ENCODE measurements around the gene TMEM127.

- TF ChIP-seq SUZ12 (IDR thresholded peaks at IDR 0.05; ENCODE audit: extremely low read depth, insufficient read depth, insufficient read length) = no peak
- no peak for TF ChIP-seq ZNF274 (IDR thresholded peaks at IDR 0.05; ENCODE audit: low read depth, low read length)
- no peak for TF ChIP-seq YY1 (IDR thresholded peaks at IDR 0.05; ENCODE audit: insufficient read depth, insufficient read length)
Observed at GRCh38 chr2:96305979-96306308, 40.1 kb upstream of the TMEM127 start.

Data from NT2/D1 (cell line).